Fibroblast of lung (primary cell): Measurements from ENCODE around the gene OR51I2.

ENCODE experiments used
- CTCF ChIP-seq, 2 donors: IDR thresholded peaks in 1 of 2; conservative IDR thresholded peaks in 1 of 2; 1 replicate in 1 of 2; 2 replicates in 1 of 2; pipeline ENCODE4 v1.5.1; 2011 to 2012; ENCODE audit warnings: low read length in 2 of 2, control low read depth in 1 of 2, inconsistent platforms in 1 of 2, low read depth in 1 of 2, mild to moderate bottlenecking in 1 of 2
- EZH2 ChIP-seq: IDR thresholded peaks from 2 replicates; pipeline ENCODE4 v1.5.1; 2012; ENCODE audit warnings: low read length, control low read depth, mild to moderate bottlenecking; ENCODE audit errors: missing control alignments

DNA sequence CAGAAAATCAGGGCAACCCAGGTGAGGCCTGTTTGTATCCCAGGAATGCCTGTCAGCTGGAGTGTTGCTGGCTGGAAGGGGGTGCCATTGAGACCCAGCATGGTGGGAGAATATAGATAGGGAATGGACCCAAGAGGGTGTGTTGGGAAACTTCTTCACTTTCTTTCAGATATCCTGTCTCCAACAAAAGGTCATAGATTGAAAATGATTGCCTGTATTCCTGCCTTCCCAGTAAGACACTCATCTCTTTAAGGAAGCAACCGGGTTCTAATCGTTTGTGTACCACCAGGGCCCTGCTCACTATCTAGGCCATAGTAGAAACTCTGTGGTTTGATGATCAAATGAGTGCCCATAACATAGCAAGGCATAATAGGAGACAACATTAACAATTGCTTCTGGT is 7.7 kb upstream of the OR51I2 start, which contains the start of gene OR51I1:
- TF ChIP-seq EZH2, result no peak
- TF ChIP-seq CTCF (conservative IDR thresholded peaks at IDR 0.05 in 1 of 2, IDR thresholded peaks at IDR 0.05 in 1 of 2; ENCODE audit: low read depth in 1 of 2, low read length in 2 of 2), result no peak
